Spleen (tissue), 11 donors: ENCODE results near the gene ABCC8. TPM values are rescaled to one million over a fixed set of nuclear protein-coding genes. Genes with fewer than 3 reads are reported as not detected.

Experiments used
- DNase-seq: peaks from one replicate; pipeline ENCODE4 v3.0.0-alpha.2; 2020
- H3K27ac ChIP-seq, 8 donors: fragments of 200-600 bp; sonication (generic) in 7 of 8; 1 replicate in 4 of 8; 2 replicates in 4 of 8; pipeline versions ENCODE4 v1.5.0 to v1.8.0; 2016 to 2021; ENCODE audit warnings: inconsistent platforms in 4 of 8, mild to moderate bottlenecking in 4 of 8, moderate library complexity in 1 of 8
- H3K27me3 ChIP-seq, 7 donors: fragments of 200-600 bp; sonication (generic) in 6 of 7; replicated peaks in 1 of 7; 1 replicate in 4 of 7; 2 replicates in 3 of 7; pipeline versions ENCODE4 v1.5.0 to v1.8.0; 2016 to 2021; ENCODE audit warnings: inconsistent platforms in 3 of 7, mild to moderate bottlenecking in 1 of 7
- H3K36me3 ChIP-seq, 6 donors: fragments of 200-600 bp; sonication (generic) in 5 of 6; 1 replicate in 4 of 6; 2 replicates in 2 of 6; pipeline versions ENCODE4 v1.5.0 to v1.8.0; 2016 to 2021; ENCODE audit warnings: inconsistent platforms in 2 of 6
- H3K4me1 ChIP-seq, 6 donors: fragments of 200-600 bp; sonication (generic) in 5 of 6; 1 replicate in 3 of 6; 2 replicates in 3 of 6; pipeline versions ENCODE4 v1.5.0 to v1.8.0; 2016 to 2021; ENCODE audit warnings: inconsistent platforms in 3 of 6
- H3K4me3 ChIP-seq, 8 donors: fragments of 200-600 bp; sonication (generic) in 7 of 8; 1 replicate in 4 of 8; 2 replicates in 4 of 8; pipeline versions ENCODE4 v1.5.0 to v1.8.0; 2016 to 2021; ENCODE audit warnings: inconsistent platforms in 4 of 8, mild to moderate bottlenecking in 4 of 8, moderate library complexity in 2 of 8
- H3K9me3 ChIP-seq, 8 donors: fragments of 200-600 bp; sonication (generic) in 7 of 8; 1 replicate in 4 of 8; 2 replicates in 4 of 8; pipeline versions ENCODE4 v1.5.0 to v1.8.0; 2016 to 2021; ENCODE audit warnings: inconsistent platforms in 4 of 8
- CTCF ChIP-seq, 11 experiments: fragments of 200-600 bp in 7 of 11; fragments of 450-650 bp in 4 of 11; sonication (generic) in 4 of 11; IDR thresholded peaks in 8 of 11; conservative IDR thresholded peaks in 3 of 11; 1 replicate in 7 of 11; 2 replicates in 4 of 11; pipeline versions ENCODE4 v1.4.0 to v1.8.0; 2016 to 2021; ENCODE audit warnings: antibody characterized with exemption in 11 of 11, inconsistent platforms in 4 of 11, mild to moderate bottlenecking in 1 of 11
- POLR2A ChIP-seq, 3 donors: fragments of 450-650 bp; IDR thresholded peaks; one replicate each; pipeline ENCODE4 v1.5.1; 2017; ENCODE audit warnings: antibody characterized with exemption in 3 of 3, mild to moderate bottlenecking in 1 of 3
- POLR2AphosphoS5 ChIP-seq, 3 donors: sonication (generic); formaldehyde crosslinking; IDR thresholded peaks; one replicate each; pipeline ENCODE4 v1.5.1; 2017; ENCODE audit warnings: antibody characterized with exemption in 3 of 3
- WGBS, 5 donors: extraction: QIAGEN DNeasy Blood & Tissue Kit in 3 of 5; methylation state at CpG; one replicate each; pipeline versions ENCODE4 v1.1.5 to v1.1.7; 2013 to 2018; 5-methylcytosine and 5-hydroxymethylcytosine counted together
- intact Hi-C: fragments of 100-400 bp; cut with DNase I; formaldehyde crosslinking; loops from one replicate; pipeline ENCODE4 v1.15.0; 2023; ENCODE audit warnings: low total_unique reads
- polyA plus RNA-seq, 3 donors: library from polyadenylated mRNA; stranded (reverse); fragments of 200-250 nt; gene quantifications; one replicate each; pipeline ENCODE4 v1.2.1, GENCODE V29; 2013
- total RNA-seq, 7 donors: library from RNA; depleted of rRNA in 3 of 7; stranded (reverse); fragments of >200 nt in 3 of 7; fragmentation: NEBNext Ultra II Directional in 4 of 7; extraction: Animal tissue kit (Norgen Biotek cat#: 25700) in 4 of 7; gene quantifications; one replicate each; pipeline versions ENCODE4 v1.1.0 to v1.2.1, GENCODE V29; 2016 to 2021
- donor health status: healthy with polysubstance abuse.
- donor health status: DM: no; HTN: no; CAD: no; lungs with moderate emphysema.
- donor health status: DM: no; HTN: no; CAD: no.
- donor health status: Bipolar disorder and iron deficiency.
- donor health status: healthy.
- donor health status: DM: no; HTN: no; CAD: no.
- donor health status: DM: yes; HTN: yes; CAD: no.

The ABCC8 gene
- total and polyA plus RNA-seq, 10 donors = 0.26 to 1.3 (median 0.48) TPM; not detected in 2

- Histone ChIP-seq H3K27ac (no peak overlapping the region), H3K27me3 (peaks cover 0 to 4% (median 0%) of the 10 kb centered on the region in 7 donors), H3K4me3 (no peak overlapping the region), H3K36me3 (no peaks in the 10 kb centered on the region), H3K4me1 (no peaks in the 10 kb centered on the region), H3K9me3 (no peaks in the 10 kb centered on the region)
- intact Hi-C loops = no loop called here
- DNase-seq = no peak
- TF ChIP-seq POLR2AphosphoS5 (IDR thresholded peaks at IDR 0.05) = no peak
- no peak for TF ChIP-seq CTCF (IDR thresholded peaks at IDR 0.05 in 8 of 11, conservative IDR thresholded peaks at IDR 0.05 in 3 of 11)
- no peak for TF ChIP-seq POLR2A (IDR thresholded peaks at IDR 0.05)
- 77 to 87% (median 83%) methylated on average over 8 of the region's 8 CpGs for WGBS, 5 donors
Observed at GRCh38 chr11:17449158-17449557, 27.5 kb downstream of the ABCC8 start.

- no peak for DNase-seq
- 70 to 91% (median 84%) methylated on average over 2 of the region's 2 CpGs for WGBS, 5 donors
- TF ChIP-seq CTCF (IDR thresholded peaks at IDR 0.05 in 8 of 11, conservative IDR thresholded peaks at IDR 0.05 in 3 of 11) (no peak), POLR2A (IDR thresholded peaks at IDR 0.05) (no peak), POLR2AphosphoS5 (IDR thresholded peaks at IDR 0.05) (no peak)
- H3K4me3 ChIP-seq = no peak overlapping the region
- intact Hi-C loops = no loop called here
- no peaks in the 10 kb centered on the region for H3K4me1 ChIP-seq
- peaks cover 0 to 4% (median 0%) of the 10 kb centered on the region in 7 donors for H3K27me3 ChIP-seq
- no peak overlapping the region for H3K27ac ChIP-seq
- no peaks in the 10 kb centered on the region for H3K36me3 ChIP-seq
- H3K9me3 ChIP-seq = no peaks in the 10 kb centered on the region
Observed at GRCh38 chr11:17446482-17446881, 30.2 kb downstream of the ABCC8 start.

- WGBS, 5 donors = 48 to 76% (median 64%) methylated on average over 5 of the region's 5 CpGs
- peaks cover 0 to 6% (median 0%) of the 10 kb centered on the region in 8 donors for H3K9me3 ChIP-seq
- intact Hi-C loops = no loop called here
- no peaks in the 10 kb centered on the region for H3K4me1 ChIP-seq
- peaks cover 0 to 10% (median 0%) of the 10 kb centered on the region in 7 donors for H3K27me3 ChIP-seq
- no peak for DNase-seq
- no peaks in the 10 kb centered on the region for H3K36me3 ChIP-seq
- H3K27ac ChIP-seq = no peak overlapping the region
- H3K4me3 ChIP-seq = no peak overlapping the region
- TF ChIP-seq POLR2A (IDR thresholded peaks at IDR 0.05) (no peak), CTCF (IDR thresholded peaks at IDR 0.05 in 8 of 11, conservative IDR thresholded peaks at IDR 0.05 in 3 of 11) (no peak), POLR2AphosphoS5 (IDR thresholded peaks at IDR 0.05) (no peak)
Observed at GRCh38 chr11:17445240-17445795, 31.3 kb downstream of the ABCC8 start.

GRCh38 chr11:17443926-17444690 is 32.5 kb downstream of the ABCC8 start:
- Histone ChIP-seq H3K4me1 (no peaks in the 10 kb centered on the region), H3K9me3 (peaks cover 0 to 6% (median 0%) of the 10 kb centered on the region in 8 donors), H3K4me3 (no peak overlapping the region), H3K27ac (no peak overlapping the region), H3K27me3 (peaks cover 0 to 22% (median 0%) of the 10 kb centered on the region in 7 donors), H3K36me3 (no peaks in the 10 kb centered on the region)
- intact Hi-C loops = no loop called here
- TF ChIP-seq CTCF (IDR thresholded peaks at IDR 0.05 in 8 of 11, conservative IDR thresholded peaks at IDR 0.05 in 3 of 11) (no peak), POLR2AphosphoS5 (IDR thresholded peaks at IDR 0.05) (no peak), POLR2A (IDR thresholded peaks at IDR 0.05) (no peak)
- WGBS, 5 donors = 80 to 92% (median 91%) methylated on average over 2 of the region's 2 CpGs
- no peak for DNase-seq
